Measurements from ENCODE around the gene PDE1C.

Gene PDE1C

GRCh38 chr7:32070406-32071360, at the start of gene PDE1C:
PDE1C (minus strand) TSS chr7:32070407.
- no peak within 1 kb of the TSS for H3K4me3 ChIP-seq (ENCODE audit: low read depth, low read length)
- TF ChIP-seq CTCF (IDR thresholded peaks at IDR 0.05; ENCODE audit: control insufficient read depth, extremely low read depth, insufficient read depth): no peak
- DNase-seq (ENCODE audit: low read depth): no peak

- H3K4me3 ChIP-seq (ENCODE audit: low read depth, low read length): no peak overlapping the region
- no peak for TF ChIP-seq CTCF (IDR thresholded peaks at IDR 0.05; ENCODE audit: control insufficient read depth, extremely low read depth, insufficient read depth)
- DNase-seq (ENCODE audit: low read depth): no peak
These were observed 49.6 kb upstream of the PDE1C start for GRCh38 chr7:32119790-32120196.

- H3K4me3 ChIP-seq (ENCODE audit: low read depth, low read length): no peak overlapping the region
- no peak for DNase-seq (ENCODE audit: low read depth)
- no peak for TF ChIP-seq CTCF (IDR thresholded peaks at IDR 0.05; ENCODE audit: control insufficient read depth, extremely low read depth, insufficient read depth)
These were observed 47.6 kb upstream of the PDE1C start for GRCh38 chr7:32117837-32118236.

GRCh38 chr7:32116436-32116835, 46.2 kb upstream of the PDE1C start:
- no peak for TF ChIP-seq CTCF (IDR thresholded peaks at IDR 0.05; ENCODE audit: control insufficient read depth, extremely low read depth, insufficient read depth)
- no peak for DNase-seq (ENCODE audit: low read depth)
- no peak overlapping the region for H3K4me3 ChIP-seq (ENCODE audit: low read depth, low read length)

GRCh38 chr7:32115831-32116230, 45.6 kb upstream of the PDE1C start:
- DNase-seq (ENCODE audit: low read depth): no peak
- TF ChIP-seq CTCF (IDR thresholded peaks at IDR 0.05; ENCODE audit: control insufficient read depth, extremely low read depth, insufficient read depth): no peak
- H3K4me3 ChIP-seq (ENCODE audit: low read depth, low read length): no peak overlapping the region

GRCh38 chr7:32108651-32109050, 38.4 kb upstream of the PDE1C start:
- H3K4me3 ChIP-seq (ENCODE audit: low read depth, low read length): no peak overlapping the region
- TF ChIP-seq CTCF (IDR thresholded peaks at IDR 0.05; ENCODE audit: control insufficient read depth, extremely low read depth, insufficient read depth): no peak
- DNase-seq (ENCODE audit: low read depth): no peak
